Type B pancreatic cell (in vitro differentiated cells): ENCODE data around the gene KLK14. TPM values are rescaled to one million over a fixed set of nuclear protein-coding genes. Genes with fewer than 3 reads are reported as not detected.

ENCODE experiments used
- DNase-seq: peaks from one replicate; pipeline ENCODE4 v3.0.0; 2021; ENCODE audit warnings: mixed read lengths; ENCODE audit not compliant: unreplicated experiment; ENCODE audit errors: extremely low spot score
- H3K27ac Mint-ChIP-seq: 2 replicates; pipeline ENCODE4 v1.8.0; 2021; ENCODE audit warnings: mild to moderate bottlenecking, mixed read lengths
- H3K27me3 Mint-ChIP-seq: 2 replicates; pipeline ENCODE4 v1.8.0; 2021; ENCODE audit warnings: mixed read lengths
- H3K36me3 Mint-ChIP-seq: 2 replicates; pipeline ENCODE4 v1.8.0; 2021; ENCODE audit warnings: mixed read lengths
- H3K4me1 Mint-ChIP-seq: one replicate; pipeline ENCODE4 v1.8.0; 2021; ENCODE audit warnings: mixed read lengths; ENCODE audit not compliant: unreplicated experiment
- H3K4me3 Mint-ChIP-seq: 2 replicates; pipeline ENCODE4 v1.8.0; 2021; ENCODE audit warnings: mild to moderate bottlenecking, mixed read lengths
- H3K9me3 Mint-ChIP-seq: 2 replicates; pipeline ENCODE4 v1.8.0; 2021; ENCODE audit warnings: mixed read lengths
- total RNA-seq: library from RNA; stranded (reverse); gene quantifications from 2 replicates; pipeline ENCODE4 v1.2.1, GENCODE V29; 2021; ENCODE audit warnings: low replicate concordance
- TF ChIP-seq, protein P1 (sequence below): fragments of 200-600 bp; sonication (generic); conservative IDR thresholded peaks from 2 replicates; pipeline ENCODE4 v1.5.0; 2021; ENCODE audit warnings: antibody characterized with exemption, mild to moderate bottlenecking

The KLK14 gene
- total RNA-seq, 1 donor from 2014 or later, result 0.43 TPM

GRCh38 chr19:51091895-51092873 is 9.5 kb upstream of the KLK14 start:
- peaks cover 4% of the 10 kb centered on the region for H3K36me3 Mint-ChIP-seq
- no peak overlapping the region for H3K4me3 Mint-ChIP-seq
- H3K4me1 Mint-ChIP-seq, result peaks cover 4% of the 10 kb centered on the region
- H3K9me3 Mint-ChIP-seq, result no peaks in the 10 kb centered on the region
- peak overlapping the region; percentile 33 for H3K27ac Mint-ChIP-seq
- no peak for DNase-seq
- TF ChIP-seq, protein P1, sequence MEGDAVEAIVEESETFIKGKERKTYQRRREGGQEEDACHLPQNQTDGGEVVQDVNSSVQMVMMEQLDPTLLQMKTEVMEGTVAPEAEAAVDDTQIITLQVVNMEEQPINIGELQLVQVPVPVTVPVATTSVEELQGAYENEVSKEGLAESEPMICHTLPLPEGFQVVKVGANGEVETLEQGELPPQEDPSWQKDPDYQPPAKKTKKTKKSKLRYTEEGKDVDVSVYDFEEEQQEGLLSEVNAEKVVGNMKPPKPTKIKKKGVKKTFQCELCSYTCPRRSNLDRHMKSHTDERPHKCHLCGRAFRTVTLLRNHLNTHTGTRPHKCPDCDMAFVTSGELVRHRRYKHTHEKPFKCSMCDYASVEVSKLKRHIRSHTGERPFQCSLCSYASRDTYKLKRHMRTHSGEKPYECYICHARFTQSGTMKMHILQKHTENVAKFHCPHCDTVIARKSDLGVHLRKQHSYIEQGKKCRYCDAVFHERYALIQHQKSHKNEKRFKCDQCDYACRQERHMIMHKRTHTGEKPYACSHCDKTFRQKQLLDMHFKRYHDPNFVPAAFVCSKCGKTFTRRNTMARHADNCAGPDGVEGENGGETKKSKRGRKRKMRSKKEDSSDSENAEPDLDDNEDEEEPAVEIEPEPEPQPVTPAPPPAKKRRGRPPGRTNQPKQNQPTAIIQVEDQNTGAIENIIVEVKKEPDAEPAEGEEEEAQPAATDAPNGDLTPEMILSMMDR, result no peak
- H3K27me3 Mint-ChIP-seq, result no peaks in the 10 kb centered on the region

GRCh38 chr19:51091126-51091525 is 8.4 kb upstream of the KLK14 start:
- H3K27ac Mint-ChIP-seq, result no peak overlapping the region

DNA sequence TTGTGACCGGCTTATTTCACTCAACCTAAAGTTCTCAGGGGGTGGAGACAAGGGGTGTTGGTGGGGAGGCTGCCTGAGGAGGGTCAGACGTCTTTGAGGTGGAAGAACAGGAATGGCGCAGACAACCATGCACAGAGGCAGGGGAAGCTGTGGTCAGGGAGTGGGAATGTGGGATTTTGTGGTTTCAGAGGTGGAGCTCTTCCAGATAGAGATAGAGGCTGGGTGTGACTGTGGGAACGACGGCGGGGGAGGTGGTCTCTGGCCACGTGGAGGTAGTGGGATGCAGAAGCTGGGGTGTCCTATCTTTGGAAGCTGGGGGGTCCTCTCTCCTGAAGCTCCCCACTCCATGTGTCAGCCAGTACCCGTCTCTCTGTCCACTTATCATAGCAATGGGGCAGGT is 7.8 kb upstream of the KLK14 start:
- H3K27me3 Mint-ChIP-seq, result no peaks in the 10 kb centered on the region
- DNase-seq, result no peak
- TF ChIP-seq, protein P1, result no peak
- H3K9me3 Mint-ChIP-seq, result no peaks in the 10 kb centered on the region
- no peak overlapping the region for H3K4me3 Mint-ChIP-seq
- H3K36me3 Mint-ChIP-seq, result no peaks in the 10 kb centered on the region
- H3K27ac Mint-ChIP-seq, result no peak overlapping the region
- H3K4me1 Mint-ChIP-seq, result peaks cover 4% of the 10 kb centered on the region

More at GRCh38 chr19:51091126-51091525, 8.4 kb upstream of the KLK14 start:
- no peaks in the 10 kb centered on the region for H3K27me3 Mint-ChIP-seq
- peaks cover 4% of the 10 kb centered on the region for H3K4me1 Mint-ChIP-seq
- no peaks in the 10 kb centered on the region for H3K9me3 Mint-ChIP-seq
- no peak for DNase-seq
- no peak overlapping the region for H3K4me3 Mint-ChIP-seq
- H3K36me3 Mint-ChIP-seq, result no peaks in the 10 kb centered on the region
- TF ChIP-seq, protein P1, result no peak

DNA sequence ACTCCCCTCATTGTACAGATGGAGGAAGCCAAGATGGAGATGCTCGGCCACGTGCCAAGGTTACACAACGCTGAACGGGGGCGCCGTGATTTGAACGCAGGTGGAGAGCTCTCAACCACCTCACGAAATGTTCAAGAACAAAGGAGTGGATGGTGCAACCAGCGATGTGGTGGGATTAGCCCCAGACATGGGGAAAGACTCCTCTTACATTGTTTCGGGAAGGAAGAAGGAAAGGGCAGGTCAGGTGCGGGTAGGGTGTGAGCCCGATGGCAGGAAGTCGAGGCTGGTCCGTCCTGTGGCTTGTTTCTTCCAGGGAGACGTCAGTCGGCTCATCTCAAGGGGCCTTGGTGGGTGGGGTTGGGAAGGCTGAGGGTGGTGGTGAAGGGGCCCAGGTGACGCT is 7.1 kb upstream of the KLK14 start:
- no peak for DNase-seq
- H3K27ac Mint-ChIP-seq, result no peak overlapping the region
- no peaks in the 10 kb centered on the region for H3K36me3 Mint-ChIP-seq
- H3K27me3 Mint-ChIP-seq, result no peaks in the 10 kb centered on the region
- peaks cover 4% of the 10 kb centered on the region for H3K4me1 Mint-ChIP-seq
- no peak overlapping the region for H3K4me3 Mint-ChIP-seq
- TF ChIP-seq, protein P1, result no peak
- H3K9me3 Mint-ChIP-seq, result no peaks in the 10 kb centered on the region

GRCh38 chr19:51086153-51086850 is 3.6 kb upstream of the KLK14 start:
- H3K36me3 Mint-ChIP-seq, result no peaks in the 10 kb centered on the region
- no peaks in the 10 kb centered on the region for H3K4me1 Mint-ChIP-seq
- no peak for DNase-seq
- H3K9me3 Mint-ChIP-seq, result no peaks in the 10 kb centered on the region
- H3K27me3 Mint-ChIP-seq, result peaks cover 24% of the 10 kb centered on the region
- H3K27ac Mint-ChIP-seq, result no peak overlapping the region
- H3K4me3 Mint-ChIP-seq, result no peak overlapping the region
- TF ChIP-seq, protein P1, result no peak
